Endothelial cell of umbilical vein (primary cell): ENCODE results near the gene ILKAP. TPM values are rescaled to one million over a fixed set of nuclear protein-coding genes. Genes with fewer than 3 reads are reported as not detected.

ENCODE experiments used
- BruUV-seq: library from RNA; stranded (reverse); fragments of 400-500 nt; replicated peaks from 2 replicates; lab custom pipeline; 2021; lab: Mats Ljungman, UMichigan
- CTCF ChIA-PET: fragments of 300-600, 350-600 bp; sonication (Branson Sonifier 250); formaldehyde crosslinking; loops from one replicate; lab custom pipeline; 2021; ENCODE audit warnings: antibody characterized with exemption, inconsistent platforms; lab: Charles Lee
- POLR2A ChIA-PET: fragments of 300-600, 350-600 bp; sonication (Branson Sonifier 250); formaldehyde crosslinking; loops from one replicate; lab custom pipeline; 2021; ENCODE audit warnings: antibody characterized with exemption, inconsistent platforms; lab: Charles Lee
- DNase-seq: peaks from one replicate; pipeline ENCODE4 v3.0.0-alpha.2; 2011; ENCODE audit warnings: low read depth, low spot score
- FAIRE-seq: peaks from 2 replicates; lab custom pipeline; 2011; peaks lifted over from hg19 to GRCh38; lab: Jason Lieb, UNC
- H2AFZ ChIP-seq: 2 replicates; pipeline ENCODE4 v1.6.0; 2012; ENCODE audit warnings: low read depth, low read length, control low read depth, inconsistent platforms
- H3K27ac ChIP-seq: 2 replicates; pipeline ENCODE4 v1.5.1; 2011; ENCODE audit warnings: low read depth, mild to moderate bottlenecking, control low read depth, low read length, moderate library complexity; ENCODE audit not compliant: insufficient read depth
- H3K27me3 ChIP-seq, 2 experiments: 2 replicates each; pipeline versions ENCODE4 v1.6.0 to v1.6.1; 2011; ENCODE audit warnings: low read length in 2 of 2, mixed read lengths in 1 of 2; ENCODE audit not compliant: control insufficient read depth in 2 of 2, insufficient read depth in 2 of 2
- H3K36me3 ChIP-seq, 2 experiments: 2 replicates in 1 of 2; 3 replicates in 1 of 2; pipeline ENCODE4 v1.5.1; 2011; ENCODE audit warnings: low read length in 2 of 2, mild to moderate bottlenecking in 1 of 2, moderate library complexity in 1 of 2; ENCODE audit not compliant: control insufficient read depth in 2 of 2, insufficient read depth in 2 of 2; ENCODE audit errors: extremely low read depth in 1 of 2
- H3K4me1 ChIP-seq: 3 replicates; pipeline ENCODE4 v1.5.1; 2011; ENCODE audit warnings: mild to moderate bottlenecking, low read length; ENCODE audit not compliant: control insufficient read depth, insufficient read depth; ENCODE audit errors: extremely low read depth
- H3K4me2 ChIP-seq: 2 replicates; pipeline ENCODE4 v1.6.1; 2011; ENCODE audit warnings: low read length, control low read depth, mixed read lengths; ENCODE audit not compliant: insufficient read depth
- H3K4me3 ChIP-seq, 3 experiments: fragments of 200-600 bp in 1 of 3; sonication (generic), shearing (Covaris generic) in 1 of 3; replicated peaks in 1 of 3; 2 replicates each; pipeline ENCODE4 v1.5.1; 2011 to 2016; ENCODE audit warnings: control low read depth in 3 of 3, low read length in 3 of 3, mild to moderate bottlenecking in 2 of 3, inconsistent platforms in 1 of 3, low read depth in 1 of 3, moderate library complexity in 1 of 3; ENCODE audit not compliant: insufficient read depth in 1 of 3
- H3K79me2 ChIP-seq: 2 replicates; pipeline ENCODE4 v1.6.0; 2012; ENCODE audit warnings: low read length, inconsistent platforms; ENCODE audit not compliant: control insufficient read depth, insufficient read depth
- H3K9ac ChIP-seq: replicated peaks from 2 replicates; pipeline ENCODE3; 2011; ENCODE audit warnings: low read length, control low read depth; ENCODE audit not compliant: insufficient read depth; ENCODE audit errors: extremely low read depth
- H3K9me1 ChIP-seq: replicated peaks from 3 replicates; pipeline ENCODE4 v1.6.0; 2011; ENCODE audit warnings: mild to moderate bottlenecking, low read length; ENCODE audit not compliant: control insufficient read depth, insufficient read depth; ENCODE audit errors: extremely low read depth
- H3K9me3 ChIP-seq: replicated peaks from 2 replicates; pipeline ENCODE4 v1.5.1; 2012; ENCODE audit warnings: low read length, inconsistent platforms; ENCODE audit not compliant: control insufficient read depth, insufficient read depth
- H4K20me1 ChIP-seq: replicated peaks from 2 replicates; pipeline ENCODE3; 2011; ENCODE audit warnings: mild to moderate bottlenecking, low read length; ENCODE audit not compliant: control insufficient read depth, insufficient read depth; ENCODE audit errors: extremely low read depth
- EZH2 ChIP-seq: IDR thresholded peaks from 2 replicates; pipeline ENCODE4 v1.6.1; 2012; ENCODE audit warnings: borderline replicate concordance, low read depth, mild to moderate bottlenecking, moderate library complexity, low read length, inconsistent platforms; ENCODE audit not compliant: severe bottlenecking
- FOS ChIP-seq: IDR thresholded peaks from 2 replicates; pipeline ENCODE4 v1.6.1; 2011; ENCODE audit warnings: mild to moderate bottlenecking, low read length, moderate library complexity, borderline replicate concordance; ENCODE audit not compliant: insufficient read depth
- GATA2 ChIP-seq: IDR thresholded peaks from 2 replicates; pipeline ENCODE4 v1.7.0; 2011; ENCODE audit warnings: low read depth, mild to moderate bottlenecking, moderate library complexity, mixed read lengths, low read length; ENCODE audit not compliant: insufficient read length, insufficient read depth
- JUN ChIP-seq: IDR thresholded peaks from 2 replicates; pipeline ENCODE4 v1.6.1; 2011; ENCODE audit warnings: borderline replicate concordance, low read depth; ENCODE audit not compliant: insufficient read length, insufficient read depth
- MYC ChIP-seq: IDR thresholded peaks from one replicate; pipeline ENCODE4 v1.6.1; 2011; ENCODE audit warnings: mild to moderate bottlenecking, low read depth, low read length
- POLR2A ChIP-seq: IDR thresholded peaks from 2 replicates; pipeline ENCODE4 v1.6.1; 2012; ENCODE audit warnings: low read depth, mild to moderate bottlenecking, control low read depth, low read length
- POLR2AphosphoS5 ChIP-seq: IDR thresholded peaks from 2 replicates; pipeline ENCODE4 v1.6.1; 2012; ENCODE audit warnings: low read depth, mild to moderate bottlenecking, control low read depth, low read length, moderate library complexity; ENCODE audit not compliant: insufficient read depth
- dilution Hi-C: fragments of 300-500 bp; cut with MboI; formaldehyde crosslinking; loops from one replicate; pipeline ENCODE4 v1.15.0; 2019; ENCODE audit warnings: low sequenced_read_pairs; ENCODE audit not compliant: extremely low pct_ligation_motif_present
- intact Hi-C: fragments of 100-400 bp; cut with micrococcal nuclease; formaldehyde crosslinking; loops from one replicate; pipeline ENCODE4 v1.10.0; 2022
- polyA plus RNA-seq, 4 experiments: library from polyadenylated mRNA; depleted of rRNA in 3 of 4; stranded (reverse) in 3 of 4; unstranded in 1 of 4; fragments of >200 nt; gene quantifications; 2 replicates each; pipeline versions ENCODE4 v1.2.1 to v1.2.3, GENCODE V29; 2011 to 2012; ENCODE audit warnings: missing spikeins in 1 of 4
- total RNA-seq: library from RNA; stranded (reverse); gene quantifications from 2 replicates; pipeline ENCODE4 v1.2.3, GENCODE V29; 2021
- TF ChIP-seq, protein P1 (sequence below): IDR thresholded peaks from 2 replicates; pipeline ENCODE4 v1.6.1; 2011; ENCODE audit not compliant: insufficient read depth, insufficient read length
- TF ChIP-seq, protein P2 (sequence below), 2 donors: IDR thresholded peaks; 1 replicate in 1 of 2; 2 replicates in 1 of 2; pipeline ENCODE4 v1.5.1; 2011; ENCODE audit warnings: low read length in 2 of 2, mild to moderate bottlenecking in 2 of 2, moderate library complexity in 2 of 2, control low read depth in 1 of 2, inconsistent platforms in 1 of 2, low read depth in 1 of 2; ENCODE audit not compliant: insufficient read depth in 1 of 2; ENCODE audit errors: extremely low read depth in 1 of 2

The ILKAP gene
- total and polyA plus RNA-seq, 2 donors (not counting 3 experiments of a cell fraction or from before 2014, with no cell fraction given), result 49.2 to 49.8 TPM

DNA sequence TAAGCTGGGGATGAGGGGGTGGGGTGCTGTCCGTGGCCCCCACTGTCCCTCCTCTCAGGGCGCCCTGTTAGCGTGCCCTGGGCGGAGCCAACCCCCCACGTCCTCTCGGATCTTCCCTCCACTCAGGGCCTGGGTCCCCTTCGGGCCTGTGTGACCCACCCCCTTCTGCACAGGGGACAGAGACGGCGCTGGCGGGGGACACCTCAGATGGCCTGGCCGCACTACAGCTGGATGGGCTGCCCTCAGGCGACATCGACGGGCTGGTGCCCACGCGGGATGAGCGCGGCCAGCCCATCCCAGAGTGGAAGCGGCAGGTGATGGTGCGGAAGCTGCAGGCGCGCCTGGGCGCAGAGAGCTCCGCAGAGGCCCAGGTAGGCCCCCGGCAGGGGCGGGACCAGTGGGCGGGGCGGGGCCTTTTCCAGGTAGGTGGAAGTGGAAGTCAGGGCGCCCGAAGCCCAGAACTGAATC, 74.9 kb downstream of the ILKAP start:
- no peaks in the 10 kb centered on the region for H3K27me3 ChIP-seq
- H3K4me2 ChIP-seq, result no peak overlapping the region
- dilution Hi-C loops, result no loop called here
- no peak overlapping the region for H2AFZ ChIP-seq
- FAIRE-seq, result no peak
- H3K4me3 ChIP-seq, result no peak overlapping the region
- TF ChIP-seq, protein P1, sequence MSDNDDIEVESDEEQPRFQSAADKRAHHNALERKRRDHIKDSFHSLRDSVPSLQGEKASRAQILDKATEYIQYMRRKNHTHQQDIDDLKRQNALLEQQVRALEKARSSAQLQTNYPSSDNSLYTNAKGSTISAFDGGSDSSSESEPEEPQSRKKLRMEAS, result no peak
- TF ChIP-seq JUN (no peak), POLR2A (no peak), GATA2 (no peak), MYC (no peak), FOS (no peak), POLR2AphosphoS5 (no peak), EZH2 (no peak)
- TF ChIP-seq, protein P2, sequence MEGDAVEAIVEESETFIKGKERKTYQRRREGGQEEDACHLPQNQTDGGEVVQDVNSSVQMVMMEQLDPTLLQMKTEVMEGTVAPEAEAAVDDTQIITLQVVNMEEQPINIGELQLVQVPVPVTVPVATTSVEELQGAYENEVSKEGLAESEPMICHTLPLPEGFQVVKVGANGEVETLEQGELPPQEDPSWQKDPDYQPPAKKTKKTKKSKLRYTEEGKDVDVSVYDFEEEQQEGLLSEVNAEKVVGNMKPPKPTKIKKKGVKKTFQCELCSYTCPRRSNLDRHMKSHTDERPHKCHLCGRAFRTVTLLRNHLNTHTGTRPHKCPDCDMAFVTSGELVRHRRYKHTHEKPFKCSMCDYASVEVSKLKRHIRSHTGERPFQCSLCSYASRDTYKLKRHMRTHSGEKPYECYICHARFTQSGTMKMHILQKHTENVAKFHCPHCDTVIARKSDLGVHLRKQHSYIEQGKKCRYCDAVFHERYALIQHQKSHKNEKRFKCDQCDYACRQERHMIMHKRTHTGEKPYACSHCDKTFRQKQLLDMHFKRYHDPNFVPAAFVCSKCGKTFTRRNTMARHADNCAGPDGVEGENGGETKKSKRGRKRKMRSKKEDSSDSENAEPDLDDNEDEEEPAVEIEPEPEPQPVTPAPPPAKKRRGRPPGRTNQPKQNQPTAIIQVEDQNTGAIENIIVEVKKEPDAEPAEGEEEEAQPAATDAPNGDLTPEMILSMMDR (IDR thresholded peaks at IDR 0.05; ENCODE audit: extremely low read depth in 1 of 2, insufficient read depth in 1 of 2, low read depth in 1 of 2, low read length in 2 of 2), result no peak
- H3K9me1 ChIP-seq, result no peaks in the 10 kb centered on the region
- BruUV-seq, result no TSS peak
- ChIA-PET POLR2A (no interaction called here), CTCF (interaction anchor here (0.7 kb wide), 1 partner anchor 135 kb away, joined by 3 read pairs; no protein-coding TSS in a partner anchor)
- DNase-seq, result no peak
- no peak overlapping the region for H3K27ac ChIP-seq
- H3K9ac ChIP-seq, result no peak overlapping the region
- H3K36me3 ChIP-seq, result no peaks in the 10 kb centered on the region
- intact Hi-C loops, result no loop called here
- H3K9me3 ChIP-seq, result no peaks in the 10 kb centered on the region
- no peaks in the 10 kb centered on the region for H4K20me1 ChIP-seq
- H3K4me1 ChIP-seq, result no peaks in the 10 kb centered on the region
- H3K79me2 ChIP-seq, result no peaks in the 10 kb centered on the region
